Glomerular endothelial cell (primary cell): Measurements from ENCODE around the gene RIC8B. TPM values are rescaled to one million over a fixed set of nuclear protein-coding genes. Genes with fewer than 3 reads are reported as not detected.

Experiments
- DNase-seq: peaks from one replicate; pipeline ENCODE4 v3.0.0-alpha.2; 2011; ENCODE audit warnings: low read depth, low spot score; ENCODE audit errors: extremely low read depth
- total RNA-seq: library from RNA; depleted of rRNA; stranded (reverse); fragments of >200 nt; gene quantifications from 2 replicates; pipeline ENCODE4 v1.2.3, GENCODE V29; 2015

The RIC8B gene
- total RNA-seq, 1 donor from 2014 or later, result 10.4 TPM

DNA sequence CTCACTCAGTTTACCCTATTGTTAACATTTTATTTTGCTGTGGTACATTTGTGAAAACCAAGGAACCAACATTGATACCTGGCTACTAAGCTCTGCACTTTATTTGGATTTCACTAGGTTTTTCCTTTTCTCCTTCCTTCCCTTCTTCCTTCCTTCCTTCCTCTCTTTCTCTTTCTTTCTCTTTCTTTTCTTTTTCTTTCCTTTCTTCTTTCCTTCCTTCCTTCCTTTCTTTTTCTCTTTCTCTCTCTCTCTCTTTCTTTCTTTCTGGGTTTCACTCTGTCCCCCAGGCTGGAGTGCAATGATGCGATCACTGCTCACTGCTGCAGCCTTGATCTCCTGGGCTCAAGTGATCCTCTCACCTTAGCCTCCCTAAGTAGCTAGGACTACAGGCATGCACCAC is 152.2 kb downstream of the RIC8B start:
- DNase-seq, result no peak

DNA sequence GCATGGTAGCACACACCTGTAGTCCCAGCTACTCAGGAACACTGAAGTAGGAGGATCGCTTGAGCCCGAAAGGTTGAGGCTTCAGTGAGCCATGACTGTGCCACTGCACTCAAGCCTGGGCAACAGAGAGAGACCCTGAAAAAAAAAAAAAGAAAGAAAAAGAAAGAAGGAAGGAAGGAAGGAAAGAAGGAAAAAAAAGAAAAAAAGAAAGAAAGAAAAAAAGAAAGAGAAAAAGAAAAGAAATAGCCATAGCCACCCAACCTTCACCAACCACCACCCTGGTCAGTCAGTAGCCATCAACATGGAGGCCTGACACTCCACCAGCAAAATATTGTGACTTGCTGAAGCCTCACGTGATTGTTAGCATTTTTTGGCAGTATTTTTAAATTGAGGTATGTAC is 159.8 kb downstream of the RIC8B start:
- no peak for DNase-seq

Other genes with a start within 250 kb of the RIC8B start
- not detected in 2 replicates for gene RFX4, start 191.7 kb upstream of the RIC8B start, total RNA-seq
- 50.2 and 62.3 TPM in 2 replicates for gene TMEM263, start 181.2 kb downstream of the RIC8B start, total RNA-seq
- 4.5 and 11.1 TPM in 2 replicates for gene MTERF2, start 212.5 kb downstream of the RIC8B start, total RNA-seq